Measurements from ENCODE around the gene ABLIM2.

The ABLIM2 gene

GRCh38 chr4:8115916-8116315 lies 42.7 kb downstream of the ABLIM2 start:
- DNase-seq, result no peak

- DNase-seq, result no peak
Observed at GRCh38 chr4:8115203-8115520, 43.5 kb downstream of the ABLIM2 start.

GRCh38 chr4:8114456-8115202 lies 44.0 kb downstream of the ABLIM2 start:
- no peak for DNase-seq

GRCh38 chr4:8113611-8114377 lies 44.8 kb downstream of the ABLIM2 start:
- DNase-seq, result no peak

- DNase-seq, result no peak
Observed at GRCh38 chr4:8112672-8113071, 45.9 kb downstream of the ABLIM2 start.

- no peak for DNase-seq
Observed at GRCh38 chr4:8112036-8112576, 46.5 kb downstream of the ABLIM2 start.

GRCh38 chr4:8110071-8110986 lies 48.3 kb downstream of the ABLIM2 start:
- DNase-seq, result no peak

GRCh38 chr4:8109406-8110065 lies 49.1 kb downstream of the ABLIM2 start:
- no peak for DNase-seq

GRCh38 chr4:8108991-8109390 lies 49.6 kb downstream of the ABLIM2 start:
- DNase-seq, result no peak

- DNase-seq, result no peak
Observed at GRCh38 chr4:8108261-8108660, 50.4 kb downstream of the ABLIM2 start.

- DNase-seq, result no peak
Observed at GRCh38 chr4:8107146-8107657, 51.4 kb downstream of the ABLIM2 start.

- DNase-seq, result no peak
Observed at GRCh38 chr4:8106451-8107025, 52.1 kb downstream of the ABLIM2 start.

GRCh38 chr4:8105306-8106100 lies 53.1 kb downstream of the ABLIM2 start:
- no peak for DNase-seq

GRCh38 chr4:8104491-8105305 lies 53.9 kb downstream of the ABLIM2 start:
- DNase-seq, result no peak

- no peak for DNase-seq
Observed at GRCh38 chr4:8103421-8104390, 54.9 kb downstream of the ABLIM2 start.

- DNase-seq, result no peak
Observed at GRCh38 chr4:8102831-8103230, 55.8 kb downstream of the ABLIM2 start.

- no peak for DNase-seq
Observed at GRCh38 chr4:8102076-8102355, 56.6 kb downstream of the ABLIM2 start.

- no peak for DNase-seq
Observed at GRCh38 chr4:8101213-8102075, 57.2 kb downstream of the ABLIM2 start.

All from NCI-H1436 treated with DMSO at 0.1 percent for 48 hours (cell line).